NT2/D1 (cell line): ENCODE results near the gene SLC22A17.

Experiments used
- DNase-seq: peaks from one replicate; pipeline ENCODE4 v3.0.0-alpha.2; 2011; ENCODE audit warnings: low read depth, low spot score
- H3K27me3 ChIP-seq: 2 replicates; pipeline ENCODE4 v1.6.0; 2011; ENCODE audit warnings: mild to moderate bottlenecking; ENCODE audit not compliant: insufficient read length, insufficient read depth
- H3K36me3 ChIP-seq: 2 replicates; pipeline ENCODE4 v1.6.1; 2011; ENCODE audit warnings: mild to moderate bottlenecking, low read length, mixed read lengths; ENCODE audit not compliant: insufficient read depth, insufficient read length
- H3K4me1 ChIP-seq: 2 replicates; pipeline ENCODE4 v1.5.1; 2011; ENCODE audit not compliant: insufficient read depth, insufficient read length
- H3K4me3 ChIP-seq: 2 replicates; pipeline ENCODE4 v1.5.1; 2011; ENCODE audit warnings: low read depth; ENCODE audit not compliant: insufficient read length
- H3K9ac ChIP-seq: 2 replicates; pipeline ENCODE4 v1.6.0; 2011; ENCODE audit warnings: low read depth; ENCODE audit not compliant: insufficient read length
- H3K9me3 ChIP-seq: 2 replicates; pipeline ENCODE4 v1.5.1; 2011; ENCODE audit warnings: mild to moderate bottlenecking, low read length; ENCODE audit not compliant: insufficient read depth
- SUZ12 ChIP-seq: IDR thresholded peaks from 2 replicates; pipeline ENCODE4 v1.6.1; 2011; ENCODE audit not compliant: insufficient read length, insufficient read depth; ENCODE audit errors: extremely low read depth
- YY1 ChIP-seq: IDR thresholded peaks from 2 replicates; pipeline ENCODE4 v1.6.1; 2011; ENCODE audit not compliant: insufficient read length, insufficient read depth
- ZNF274 ChIP-seq: IDR thresholded peaks from 2 replicates; pipeline ENCODE4 v1.6.1; 2011; ENCODE audit warnings: mild to moderate bottlenecking, low read depth, low read length

Gene SLC22A17

GRCh38 chr14:23354990-23355389, 2.3 kb upstream of the SLC22A17 start:
- Histone ChIP-seq H3K27me3 (peaks cover 9% of the 10 kb centered on the region), H3K36me3 (peaks cover 60% of the 10 kb centered on the region), H3K9ac (no peak overlapping the region), H3K4me1 (no peaks in the 10 kb centered on the region), H3K4me3 (no peak overlapping the region), H3K9me3 (no peaks in the 10 kb centered on the region)
- no peak for TF ChIP-seq ZNF274
- TF ChIP-seq YY1, result no peak
- TF ChIP-seq SUZ12, result no peak
- DNase-seq, result no peak

GRCh38 chr14:23353433-23353780, 720 bp upstream of the SLC22A17 start:
- Histone ChIP-seq H3K4me3 (no peak overlapping the region), H3K9ac (no peak overlapping the region), H3K27me3 (peaks cover 9% of the 10 kb centered on the region), H3K9me3 (no peaks in the 10 kb centered on the region), H3K36me3 (peaks cover 58% of the 10 kb centered on the region), H3K4me1 (no peaks in the 10 kb centered on the region)
- TF ChIP-seq YY1, result no peak
- TF ChIP-seq ZNF274, result no peak
- no peak for TF ChIP-seq SUZ12
- no peak for DNase-seq

GRCh38 chr14:23351681-23352505, 794 bp downstream of the SLC22A17 start:
- Histone ChIP-seq H3K4me3 (peak overlapping the region; percentile 71), H3K9me3 (no peaks in the 10 kb centered on the region), H3K36me3 (peaks cover 56% of the 10 kb centered on the region), H3K4me1 (peaks cover 3% of the 10 kb centered on the region), H3K27me3 (peaks cover 9% of the 10 kb centered on the region), H3K9ac (peak overlapping the region; percentile 84)
- TF ChIP-seq SUZ12 (no peak), ZNF274 (no peak), YY1 (no peak)
- DNase-seq, result no peak

GRCh38 chr14:23349156-23349845, 3.4 kb downstream of the SLC22A17 start:
- H3K27me3 ChIP-seq, result peaks cover 9% of the 10 kb centered on the region
- TF ChIP-seq SUZ12 (no peak), YY1 (no peak), ZNF274 (no peak)
- H3K9me3 ChIP-seq, result no peaks in the 10 kb centered on the region
- H3K36me3 ChIP-seq, result peaks cover 46% of the 10 kb centered on the region
- DNase-seq, result no peak
- H3K4me1 ChIP-seq, result peaks cover 8% of the 10 kb centered on the region
- H3K9ac ChIP-seq, result no peak overlapping the region
- H3K4me3 ChIP-seq, result no peak overlapping the region

GRCh38 chr14:23348297-23348655, 4.4 kb downstream of the SLC22A17 start:
- TF ChIP-seq ZNF274 (no peak), YY1 (no peak), SUZ12 (no peak)
- Histone ChIP-seq H3K4me1 (peaks cover 8% of the 10 kb centered on the region), H3K9ac (no peak overlapping the region), H3K4me3 (no peak overlapping the region), H3K27me3 (peaks cover 9% of the 10 kb centered on the region), H3K36me3 (peaks cover 46% of the 10 kb centered on the region), H3K9me3 (no peaks in the 10 kb centered on the region)
- DNase-seq, result no peak

- Histone ChIP-seq H3K9me3 (no peaks in the 10 kb centered on the region), H3K27me3 (peaks cover 9% of the 10 kb centered on the region), H3K9ac (no peak overlapping the region), H3K4me1 (peaks cover 8% of the 10 kb centered on the region), H3K36me3 (peaks cover 46% of the 10 kb centered on the region), H3K4me3 (no peak overlapping the region)
- TF ChIP-seq SUZ12, result no peak
- DNase-seq, result no peak
Observed at GRCh38 chr14:23347406-23348296, 5.0 kb downstream of the SLC22A17 start.

- H3K9me3 ChIP-seq, result no peaks in the 10 kb centered on the region
- TF ChIP-seq YY1, result no peak
- no peak for TF ChIP-seq SUZ12
- TF ChIP-seq ZNF274, result no peak
- H3K36me3 ChIP-seq, result peaks cover 46% of the 10 kb centered on the region
- H3K27me3 ChIP-seq, result peaks cover 9% of the 10 kb centered on the region
- H3K4me3 ChIP-seq, result no peak overlapping the region
- H3K9ac ChIP-seq, result no peak overlapping the region
- no peak for DNase-seq
- H3K4me1 ChIP-seq, result peaks cover 8% of the 10 kb centered on the region
Observed at GRCh38 chr14:23346693-23347405, 5.8 kb downstream of the SLC22A17 start.
